Activated CD4-positive, alpha-beta T cell treated with anti-CD3 and anti-CD28 coated beads, Interleukin-2, amount 50 U/mL, for 4 hours (primary cell): ENCODE measurements around the gene CA11.

Experiments used
- DNase-seq, 2 experiments: peaks; one replicate each; pipeline ENCODE4 v3.0.0-alpha.2; 2020

CA11 gene

GRCh38 chr19:48628486-48629296 is 17.3 kb downstream of the CA11 start:
- DNase-seq, result no peak

DNA sequence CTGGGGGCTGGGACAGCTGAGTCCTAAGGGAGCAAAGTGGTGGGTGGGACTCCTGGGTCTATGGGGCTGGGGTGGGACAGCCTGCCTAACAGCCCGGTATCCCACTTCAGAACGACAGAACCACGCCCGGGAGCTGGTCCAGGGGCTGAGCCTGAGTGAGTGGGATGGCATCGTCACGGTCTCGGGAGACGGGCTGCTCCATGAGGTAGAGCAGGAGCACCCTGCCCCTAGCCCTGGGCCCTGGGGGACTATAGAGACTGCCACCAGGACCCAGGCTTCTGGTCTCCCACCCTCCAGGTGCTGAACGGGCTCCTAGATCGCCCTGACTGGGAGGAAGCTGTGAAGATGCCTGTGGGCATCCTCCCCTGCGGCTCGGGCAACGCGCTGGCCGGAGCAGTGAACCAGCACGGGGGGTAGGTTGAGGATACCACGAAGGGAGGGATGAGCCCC is 18.1 kb downstream of the CA11 start:
- no peak for DNase-seq

DNA sequence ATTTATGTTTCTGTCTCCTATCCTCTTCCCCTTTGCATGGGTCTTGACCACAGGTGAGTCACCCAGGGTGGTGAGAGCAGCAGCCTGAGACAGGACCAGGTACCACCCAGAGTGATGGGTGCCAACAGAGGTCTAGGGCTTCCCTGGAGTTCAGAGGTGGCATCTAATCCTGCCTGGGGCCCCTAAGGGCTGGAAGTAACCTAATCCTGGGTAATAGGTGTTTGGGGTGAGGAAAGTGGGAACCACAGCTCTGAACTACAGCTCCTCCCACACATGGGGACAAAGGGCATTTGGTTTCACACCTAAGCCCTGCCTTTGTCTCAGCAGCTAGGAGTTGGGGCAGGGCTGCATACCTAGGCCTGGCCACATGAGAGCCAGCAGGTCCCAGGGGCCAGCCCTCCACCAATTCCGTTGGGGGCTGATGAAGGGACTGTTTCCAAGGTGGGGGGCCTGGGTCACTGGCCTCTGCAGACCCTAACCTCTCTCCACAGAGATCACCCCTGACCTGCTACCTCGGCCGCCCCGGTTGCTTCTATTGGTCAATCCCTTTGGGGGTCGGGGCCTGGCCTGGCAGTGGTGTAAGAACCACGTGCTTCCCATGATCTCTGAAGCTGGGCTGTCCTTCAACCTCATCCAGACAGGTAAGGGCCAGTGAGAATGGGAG is 18.7 kb downstream of the CA11 start:
- no peak for DNase-seq

- DNase-seq, result no peak
Observed at GRCh38 chr19:48625891-48626327, 20.1 kb downstream of the CA11 start.

DNA sequence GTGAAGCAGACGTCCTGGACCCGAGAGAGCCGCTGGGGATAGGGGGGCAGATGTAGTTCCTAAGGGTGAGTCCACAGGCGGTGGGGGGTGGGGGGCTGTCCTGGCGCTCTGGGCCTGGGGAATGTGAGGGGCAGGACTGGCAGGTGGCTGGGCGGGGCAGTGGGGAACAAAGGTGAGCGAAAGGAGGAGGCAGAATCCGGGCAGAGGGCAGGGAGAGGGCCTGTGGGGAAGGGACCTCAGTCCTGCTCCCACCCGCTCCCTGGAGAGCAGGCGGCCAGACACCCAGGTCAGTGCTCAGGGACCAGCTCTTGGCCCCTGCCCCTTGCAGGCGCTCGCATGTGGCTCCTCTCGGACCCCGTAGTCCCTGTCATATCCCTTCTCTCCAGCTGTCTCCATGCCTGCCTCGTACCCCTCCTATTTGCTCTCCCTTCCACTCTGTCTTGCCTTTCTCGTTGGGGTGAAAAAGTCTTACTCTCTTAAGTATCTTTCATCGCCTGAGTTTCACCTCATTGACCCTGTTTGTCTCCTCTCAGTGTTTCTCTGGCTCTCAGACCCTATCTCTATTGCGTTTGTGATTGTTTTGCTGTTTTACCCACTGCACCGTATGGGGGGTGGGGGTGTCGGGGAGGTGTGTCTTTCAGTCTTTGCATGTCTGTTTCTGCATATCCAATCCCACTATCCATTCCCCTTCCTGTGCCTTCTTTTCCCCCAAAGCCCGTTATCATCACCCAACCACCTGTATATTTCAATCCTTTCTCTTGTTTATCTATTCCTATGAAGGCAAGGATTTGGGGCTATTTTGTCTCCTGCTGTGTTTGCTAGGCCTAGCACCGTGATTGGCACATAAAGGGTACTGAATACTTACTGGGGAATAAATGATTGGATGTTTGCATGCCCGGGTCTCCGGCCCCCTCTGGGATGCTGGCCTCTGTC is 20.9 kb downstream of the CA11 start:
- no peak for DNase-seq

GRCh38 chr19:48624067-48624594 is 21.9 kb downstream of the CA11 start:
- DNase-seq, result peak; percentile 95 to 96

DNA sequence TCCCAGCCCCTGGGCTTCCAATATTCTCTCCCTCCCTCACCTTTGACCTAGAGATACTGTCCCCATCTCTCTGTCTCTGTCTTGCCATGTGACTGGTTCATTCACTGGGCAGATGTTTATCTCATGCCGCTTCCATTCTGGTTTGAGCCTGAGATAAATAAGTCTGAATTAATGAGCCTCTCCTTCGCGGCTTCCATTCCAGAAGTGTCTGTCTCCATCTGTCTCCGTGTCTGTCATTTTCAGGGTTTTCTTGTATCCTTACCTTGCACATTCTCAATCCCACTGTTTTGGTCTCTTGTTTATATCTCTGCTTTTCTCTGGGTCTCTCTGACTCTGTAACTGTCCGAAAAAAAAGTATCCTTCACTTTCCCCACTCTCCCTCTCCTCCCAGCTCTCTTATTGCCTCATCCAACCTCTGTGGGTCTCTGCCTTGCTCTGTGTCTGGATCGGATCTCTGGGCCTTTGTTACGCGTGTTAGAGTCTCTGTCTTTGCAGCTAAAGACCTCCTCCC is 22.4 kb downstream of the CA11 start:
- no peak for DNase-seq

- no peak for DNase-seq
Observed at GRCh38 chr19:48619692-48620585, 26.0 kb downstream of the CA11 start.

DNA sequence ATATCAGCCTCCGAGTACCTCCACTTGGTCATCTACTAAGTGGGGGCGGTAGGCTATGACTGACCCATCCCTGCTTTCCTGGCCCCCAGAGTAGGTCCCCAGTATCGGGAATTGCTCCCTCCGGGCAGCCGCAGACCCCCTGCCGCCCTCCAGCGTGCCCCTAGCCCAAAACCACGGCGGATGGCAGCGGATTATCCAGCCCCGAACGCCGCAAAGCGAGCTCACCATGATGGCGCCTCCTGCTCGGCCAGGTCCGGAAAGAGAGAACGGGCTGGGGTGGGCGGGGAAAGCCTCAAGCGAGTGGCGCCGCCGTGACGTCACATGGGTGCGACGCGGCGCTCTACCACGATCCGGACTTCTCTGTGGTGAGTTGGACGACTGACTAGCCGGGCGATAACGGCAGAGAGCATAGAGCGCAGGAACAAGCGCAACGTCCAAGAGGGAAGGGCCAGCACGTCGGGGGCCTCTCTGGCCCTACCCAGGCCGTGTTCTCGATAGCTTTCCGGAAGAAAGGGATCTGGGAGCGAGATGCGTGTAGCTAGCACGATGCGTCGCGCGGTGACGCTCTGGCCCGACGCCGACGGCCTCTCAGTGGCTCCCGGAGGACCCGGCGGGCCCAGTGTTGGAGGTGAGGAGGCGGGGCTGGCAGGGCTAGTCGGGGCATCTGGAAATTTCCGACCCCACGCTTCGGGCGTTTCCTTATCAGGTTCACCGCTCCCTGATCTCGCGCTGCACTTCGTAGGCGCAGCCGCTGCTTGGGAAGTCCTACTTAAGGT is 26.9 kb downstream of the CA11 start, which contains the start of the genes RPL18 and SPHK2:
TSS of gene RPL18 (minus strand) at position 263 of the 776 bp plus-strand sequence. CDS start at position 228, 35 bp downstream.
TSS of gene SPHK2 (plus strand) at position 591 of the 776 bp plus-strand sequence. CDS start 1,009 bp downstream, outside the sequence.
- peak; percentile 89 to 93 for DNase-seq

GRCh38 chr19:48618278-48618915 is 27.6 kb downstream of the CA11 start:
- no peak for DNase-seq

- DNase-seq, result no peak
Observed at GRCh38 chr19:48617146-48617937, 28.6 kb downstream of the CA11 start.

DNA sequence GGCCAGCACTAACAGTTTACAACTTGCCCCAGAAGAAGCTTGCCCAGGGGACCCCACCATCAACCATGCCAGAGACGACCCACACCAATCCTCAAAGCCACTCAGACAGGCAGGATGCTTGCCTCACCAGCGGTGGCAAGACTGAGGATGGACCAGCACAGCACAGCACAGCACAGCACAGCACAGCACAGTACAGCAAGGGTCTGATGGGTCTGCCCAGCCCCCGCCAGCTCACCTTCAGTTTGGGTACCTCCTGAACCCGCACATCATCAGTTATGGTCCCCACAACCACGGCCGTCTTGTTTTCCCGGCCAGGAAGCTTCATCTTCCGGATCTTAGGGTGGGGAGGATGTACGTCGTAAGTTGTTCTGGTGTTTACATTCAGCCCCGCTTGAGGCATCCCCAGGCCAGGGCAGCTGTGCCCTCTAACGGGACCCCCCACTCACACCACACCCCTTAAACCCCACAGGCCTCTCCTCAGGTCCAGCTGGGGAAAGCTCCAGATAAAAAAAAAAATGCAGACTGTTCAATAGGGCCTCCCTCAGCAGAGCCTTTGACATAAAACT is 29.4 kb downstream of the CA11 start:
- DNase-seq, result no peak

- no peak for DNase-seq
Observed at GRCh38 chr19:48616041-48616436, 29.9 kb downstream of the CA11 start.

DNA sequence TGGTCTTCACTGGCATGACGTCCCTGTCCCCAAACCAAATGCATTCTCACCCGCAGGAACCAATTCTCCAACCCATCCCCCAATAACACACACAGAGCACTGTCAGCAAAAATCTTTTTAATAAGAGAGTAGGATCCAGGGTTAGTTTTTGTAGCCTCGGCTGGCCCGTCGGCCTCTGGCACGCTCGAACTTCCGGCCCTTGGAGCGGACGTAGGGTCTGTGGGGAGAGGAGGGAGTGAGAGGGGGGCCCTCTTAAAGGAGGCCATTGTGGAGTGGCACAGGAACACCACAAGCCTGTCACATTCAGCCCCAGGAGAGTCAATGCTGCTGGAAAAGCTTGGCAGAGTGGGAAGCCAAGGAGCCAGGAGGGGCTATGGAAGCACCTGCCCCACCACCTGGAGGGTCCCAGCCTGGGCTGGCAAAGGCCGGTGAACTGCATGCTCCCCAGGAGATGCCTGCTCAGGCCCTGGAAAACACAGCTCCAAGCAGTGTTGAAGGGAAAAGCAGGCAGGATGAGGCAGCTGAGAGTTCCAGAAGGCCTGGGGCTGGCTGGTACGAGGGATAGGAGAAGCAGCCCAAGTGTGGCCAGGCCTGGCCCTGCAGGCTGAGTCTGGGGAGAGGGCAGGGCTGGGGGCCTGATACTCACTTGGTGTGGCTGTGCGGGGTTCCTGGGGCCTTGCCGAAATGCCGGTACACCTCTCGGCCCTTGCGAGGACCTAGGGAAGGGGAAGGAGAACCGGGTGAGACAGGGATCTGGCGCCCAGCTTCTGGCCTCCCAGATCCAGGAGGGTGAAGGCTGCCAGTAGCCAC is 30.6 kb downstream of the CA11 start:
- DNase-seq, result no peak

DNA sequence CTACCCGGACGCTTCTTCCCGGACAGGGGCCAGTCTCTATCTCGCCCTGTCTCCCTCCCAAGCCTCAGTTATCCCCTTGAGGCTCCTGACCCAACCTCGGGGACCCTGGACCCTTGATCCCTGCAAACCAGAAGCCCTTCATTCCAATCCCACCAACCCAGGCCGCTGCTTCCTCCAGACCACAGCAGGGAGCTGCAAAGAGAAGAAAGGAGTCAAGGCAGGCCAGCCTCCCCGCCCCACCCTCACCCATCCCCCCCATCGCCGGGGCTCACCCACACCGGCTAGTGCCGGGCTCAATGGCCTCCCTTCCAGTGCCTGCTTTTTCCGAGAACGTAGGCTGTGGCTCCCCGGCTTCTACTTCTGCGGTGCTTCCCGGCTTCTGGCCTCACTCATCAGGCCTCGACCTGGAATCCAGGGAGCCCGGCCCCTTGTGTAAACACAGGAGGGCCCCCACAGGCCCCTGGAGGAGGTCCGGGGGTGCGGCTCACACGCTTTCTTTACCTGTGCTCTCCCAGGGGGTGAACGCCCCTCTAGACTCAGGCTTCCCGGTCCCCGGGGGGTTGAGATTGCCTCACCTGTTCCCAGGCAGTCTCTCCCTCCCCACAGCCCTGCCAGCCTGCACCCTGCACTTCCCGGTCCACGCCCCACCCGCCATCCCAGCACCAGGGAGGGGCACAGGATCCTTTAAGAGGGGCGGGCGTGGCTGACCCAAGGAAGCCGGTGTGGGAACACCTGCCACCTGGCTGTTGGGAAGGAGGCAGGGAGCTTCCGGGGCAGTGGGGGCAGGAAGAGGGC is 31.4 kb downstream of the CA11 start, which contains the start of gene FAM83E:
TSS of gene FAM83E (minus strand) at position 641 of the 795 bp plus-strand sequence. CDS start 1,704 bp downstream, outside the sequence.
- no peak for DNase-seq

GRCh38 chr19:48613852-48614435 is 32.0 kb downstream of the CA11 start:
- DNase-seq, result no peak
